Natural killer cell (primary cell): ENCODE data around the gene CLDN34. TPM values are rescaled to one million over a fixed set of nuclear protein-coding genes. Genes with fewer than 3 reads are reported as not detected.

Experiments
- ATAC-seq, 3 donors: fragments of 150-1000 bp in 2 of 3; fragments of 200-7000 bp in 1 of 3; cut with Tn5 transposase; 1 replicate in 1 of 3; 2 replicates in 2 of 3; pipeline ENCODE4 v1.10.0; 2021; ENCODE audit warnings: mild to moderate bottlenecking in 2 of 3, moderate library complexity in 2 of 3
- DNase-seq, 2 donors: peaks; one replicate each; pipeline versions ENCODE4 v3.0.0 to v3.0.0-alpha.2; 2013 to 2021; ENCODE audit warnings: mixed read lengths in 1 of 2
- H3K27ac ChIP-seq: one replicate; pipeline ENCODE4 v1.5.1; 2013; ENCODE audit warnings: mild to moderate bottlenecking, low read length
- H3K27me3 ChIP-seq: one replicate; pipeline ENCODE4 v1.6.1; 2013; ENCODE audit warnings: low read length; ENCODE audit not compliant: control insufficient read depth, insufficient read depth
- H3K36me3 ChIP-seq: one replicate; pipeline ENCODE4 v1.6.1; 2013; ENCODE audit warnings: low read length; ENCODE audit not compliant: control insufficient read depth, insufficient read depth
- H3K4me1 ChIP-seq: one replicate; pipeline ENCODE4 v1.6.1; 2013; ENCODE audit warnings: low read length; ENCODE audit not compliant: control insufficient read depth, insufficient read depth
- H3K4me3 ChIP-seq: one replicate; pipeline ENCODE4 v1.5.1; 2013; ENCODE audit warnings: low read length
- H3K9me3 ChIP-seq: one replicate; pipeline ENCODE4 v1.6.1; 2013; ENCODE audit warnings: low read length; ENCODE audit not compliant: control insufficient read depth, insufficient read depth
- H3K27ac Mint-ChIP-seq, 2 donors: one replicate each; pipeline ENCODE4 v1.8.0; 2022; ENCODE audit warnings: mild to moderate bottlenecking in 2 of 2, mixed read lengths in 2 of 2, moderate library complexity in 1 of 2
- H3K27me3 Mint-ChIP-seq, 2 donors: one replicate each; pipeline ENCODE4 v1.8.0; 2022; ENCODE audit warnings: low read depth in 2 of 2, mixed read lengths in 2 of 2
- H3K36me3 Mint-ChIP-seq: one replicate; pipeline ENCODE4 v1.8.0; 2022; ENCODE audit warnings: mixed read lengths
- H3K4me1 Mint-ChIP-seq, 2 donors: one replicate each; pipeline ENCODE4 v1.8.0; 2022; ENCODE audit warnings: mixed read lengths in 2 of 2
- H3K4me3 Mint-ChIP-seq: one replicate; pipeline ENCODE4 v1.8.0; 2022; ENCODE audit warnings: mild to moderate bottlenecking, moderate library complexity, mixed read lengths
- H3K9me3 Mint-ChIP-seq, 2 donors: one replicate each; pipeline ENCODE4 v1.8.0; 2022; ENCODE audit warnings: mixed read lengths in 2 of 2
- WGBS: methylation state at CpG from one replicate; pipeline ENCODE4 v1.1.7; 2013; ENCODE audit warnings: missing lambda C conversion rate; ENCODE audit not compliant: insufficient coverage; 5-methylcytosine and 5-hydroxymethylcytosine counted together
- intact Hi-C: fragments of 100-400 bp; cut with micrococcal nuclease; formaldehyde crosslinking; loops from one replicate; pipeline ENCODE4 v1.14.2; 2022
- total RNA-seq, 4 donors: library from RNA; stranded (reverse); fragments of 120-200 nt in 1 of 4; gene quantifications; one replicate each; pipeline versions ENCODE4 v1.2.3 to v1.2.4, GENCODE V29; 2013 to 2022
- TF ChIP-seq, protein P1 (sequence below): fragments of 200-600 bp; IDR thresholded peaks from one replicate; pipeline ENCODE4 v1.8.0; 2022; ENCODE audit warnings: antibody characterized with exemption

CLDN34 gene
- total RNA-seq, 3 donors from 2014 or later (not counting 1 experiment from before 2014, with no cell fraction given) = not detected

- H3K36me3 Mint-ChIP-seq = no peaks in the 10 kb centered on the region
- no peaks in the 10 kb centered on the region for H3K4me1 Mint-ChIP-seq
- Histone ChIP-seq H3K36me3 (no peaks in the 10 kb centered on the region), H3K9me3 (no peaks in the 10 kb centered on the region), H3K27me3 (no peaks in the 10 kb centered on the region), H3K4me3 (no peak overlapping the region), H3K4me1 (no peaks in the 10 kb centered on the region), H3K27ac (no peak overlapping the region)
- DNase-seq (no peak), ATAC-seq (no peak)
- peaks cover 0 to 2% of the 10 kb centered on the region in 2 donors for H3K27me3 Mint-ChIP-seq
- intact Hi-C loops = loop anchor here (10.0 kb wide), 1 partner anchor 1237 kb away; no protein-coding TSS in a partner anchor
- TF ChIP-seq, protein P1, sequence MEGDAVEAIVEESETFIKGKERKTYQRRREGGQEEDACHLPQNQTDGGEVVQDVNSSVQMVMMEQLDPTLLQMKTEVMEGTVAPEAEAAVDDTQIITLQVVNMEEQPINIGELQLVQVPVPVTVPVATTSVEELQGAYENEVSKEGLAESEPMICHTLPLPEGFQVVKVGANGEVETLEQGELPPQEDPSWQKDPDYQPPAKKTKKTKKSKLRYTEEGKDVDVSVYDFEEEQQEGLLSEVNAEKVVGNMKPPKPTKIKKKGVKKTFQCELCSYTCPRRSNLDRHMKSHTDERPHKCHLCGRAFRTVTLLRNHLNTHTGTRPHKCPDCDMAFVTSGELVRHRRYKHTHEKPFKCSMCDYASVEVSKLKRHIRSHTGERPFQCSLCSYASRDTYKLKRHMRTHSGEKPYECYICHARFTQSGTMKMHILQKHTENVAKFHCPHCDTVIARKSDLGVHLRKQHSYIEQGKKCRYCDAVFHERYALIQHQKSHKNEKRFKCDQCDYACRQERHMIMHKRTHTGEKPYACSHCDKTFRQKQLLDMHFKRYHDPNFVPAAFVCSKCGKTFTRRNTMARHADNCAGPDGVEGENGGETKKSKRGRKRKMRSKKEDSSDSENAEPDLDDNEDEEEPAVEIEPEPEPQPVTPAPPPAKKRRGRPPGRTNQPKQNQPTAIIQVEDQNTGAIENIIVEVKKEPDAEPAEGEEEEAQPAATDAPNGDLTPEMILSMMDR = no peak
- H3K27ac Mint-ChIP-seq = no peak overlapping the region
- WGBS = 96% methylated on average over 28 of the region's 28 CpGs
- H3K4me3 Mint-ChIP-seq = no peak overlapping the region
- H3K9me3 Mint-ChIP-seq = no peaks in the 10 kb centered on the region
Measured at GRCh38 chrX:9992061-9992460, 24.9 kb downstream of the CLDN34 start.

DNA sequence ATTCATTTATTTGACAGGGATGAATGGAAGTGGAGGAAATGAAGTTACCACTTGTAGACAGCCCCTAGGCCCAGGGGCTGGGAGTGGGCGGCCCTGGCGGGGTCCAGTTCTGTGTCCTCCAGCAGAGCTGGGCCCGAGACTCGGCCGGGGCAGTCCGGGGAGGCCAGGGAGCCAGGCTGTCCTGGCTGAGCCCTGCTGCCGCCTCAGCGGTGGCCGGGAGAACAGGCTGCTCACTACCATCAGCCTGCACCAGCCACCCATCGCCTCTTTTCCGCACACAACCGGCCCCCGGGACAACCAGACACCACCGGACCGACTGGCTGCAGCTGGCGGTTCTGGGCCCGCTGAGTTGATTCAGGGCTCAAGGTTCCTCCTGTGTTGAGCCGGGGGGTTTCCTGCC lies 25.6 kb downstream of the CLDN34 start:
- no peaks in the 10 kb centered on the region for H3K27me3 ChIP-seq
- no peaks in the 10 kb centered on the region for H3K9me3 ChIP-seq
- H3K27ac Mint-ChIP-seq = no peak overlapping the region
- TF ChIP-seq, protein P1 = no peak
- H3K4me1 ChIP-seq = no peaks in the 10 kb centered on the region
- H3K27me3 Mint-ChIP-seq = peaks cover 0 to 3% of the 10 kb centered on the region in 2 donors
- no peaks in the 10 kb centered on the region for H3K36me3 Mint-ChIP-seq
- WGBS = 97% methylated on average over 18 of the region's 18 CpGs
- no peaks in the 10 kb centered on the region for H3K4me1 Mint-ChIP-seq
- ATAC-seq (no peak), DNase-seq (no peak)
- H3K9me3 Mint-ChIP-seq = no peaks in the 10 kb centered on the region
- no peaks in the 10 kb centered on the region for H3K36me3 ChIP-seq
- H3K4me3 ChIP-seq = no peak overlapping the region
- H3K27ac ChIP-seq = no peak overlapping the region
- intact Hi-C loops = loop anchor here (10.0 kb wide), 1 partner anchor 1238 kb away; no protein-coding TSS in a partner anchor
- H3K4me3 Mint-ChIP-seq = no peak overlapping the region

DNA sequence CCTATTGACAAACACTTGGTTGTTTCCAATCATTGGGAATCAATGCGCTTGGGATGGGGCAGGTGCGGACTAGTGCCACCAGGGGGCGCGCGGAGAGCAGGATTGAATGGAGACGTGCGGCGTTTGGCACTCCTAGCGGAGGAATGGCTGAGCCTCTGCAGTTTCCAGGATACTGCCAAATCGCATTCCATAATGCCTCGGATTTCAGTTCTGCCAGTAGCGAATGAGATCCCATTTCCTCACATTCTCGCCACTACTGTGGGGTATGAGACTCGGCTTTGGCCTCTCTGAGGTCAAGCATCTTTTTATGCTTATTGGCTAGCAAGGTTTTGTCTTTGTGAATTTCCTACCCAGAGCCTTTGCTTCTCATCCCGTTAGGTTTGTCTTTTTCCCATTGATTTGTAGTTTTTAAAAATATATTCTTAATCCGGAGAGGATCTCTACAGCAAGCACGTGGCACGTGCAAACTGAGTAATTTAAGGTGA lies 28.7 kb downstream of the CLDN34 start:
- Histone ChIP-seq H3K27me3 (no peaks in the 10 kb centered on the region), H3K9me3 (no peaks in the 10 kb centered on the region), H3K36me3 (no peaks in the 10 kb centered on the region), H3K4me3 (no peak overlapping the region), H3K27ac (no peak overlapping the region), H3K4me1 (no peaks in the 10 kb centered on the region)
- intact Hi-C loops = loop anchor here (1.0 to 10.0 kb wide), 3 partner anchors 109 to 1241 kb away; no protein-coding TSS in a partner anchor
- WGBS = 5% methylated on average over 13 of the region's 18 CpGs
- DNase-seq (peak; percentile 69 to 84), ATAC-seq (peak; percentile 79 to 98 (median 95))
- Mint-ChIP-seq H3K27ac (no peak overlapping the region), H3K36me3 (no peaks in the 10 kb centered on the region), H3K4me1 (no peaks in the 10 kb centered on the region), H3K4me3 (no peak overlapping the region), H3K9me3 (no peaks in the 10 kb centered on the region), H3K27me3 (peaks cover 0 to 2% of the 10 kb centered on the region in 2 donors)
- TF ChIP-seq, protein P1 = peak; percentile 85

GRCh38 chrX:9997041-9997440 lies 29.9 kb downstream of the CLDN34 start:
- H3K4me1 Mint-ChIP-seq = no peaks in the 10 kb centered on the region
- WGBS = 95% methylated on average over 8 of the region's 9 CpGs
- no peak overlapping the region for H3K27ac ChIP-seq
- intact Hi-C loops = loop anchor here (5.0 to 10.0 kb wide), 2 partner anchors 110 to 1242 kb away; no protein-coding TSS in a partner anchor
- TF ChIP-seq, protein P1 = no peak
- no peaks in the 10 kb centered on the region for H3K9me3 ChIP-seq
- H3K4me1 ChIP-seq = no peaks in the 10 kb centered on the region
- DNase-seq = no peak
- no peak overlapping the region for H3K27ac Mint-ChIP-seq
- H3K4me3 Mint-ChIP-seq = no peak overlapping the region
- H3K4me3 ChIP-seq = no peak overlapping the region
- H3K27me3 ChIP-seq = no peaks in the 10 kb centered on the region
- ATAC-seq = no peak
- no peaks in the 10 kb centered on the region for H3K9me3 Mint-ChIP-seq
- H3K36me3 Mint-ChIP-seq = no peaks in the 10 kb centered on the region
- peaks cover 0 to 2% of the 10 kb centered on the region in 2 donors for H3K27me3 Mint-ChIP-seq
- H3K36me3 ChIP-seq = no peaks in the 10 kb centered on the region
